HG02588 (cell line): ENCODE measurements around the gene BAG5.

ENCODE experiments used
- ATAC-seq: cut with Tn5 transposase; IDR thresholded peaks from one replicate; pipeline ENCODE4 v1.9.1; 2021; ENCODE audit warnings: mild to moderate bottlenecking, moderate library complexity; ENCODE audit not compliant: unreplicated experiment

Gene BAG5

DNA sequence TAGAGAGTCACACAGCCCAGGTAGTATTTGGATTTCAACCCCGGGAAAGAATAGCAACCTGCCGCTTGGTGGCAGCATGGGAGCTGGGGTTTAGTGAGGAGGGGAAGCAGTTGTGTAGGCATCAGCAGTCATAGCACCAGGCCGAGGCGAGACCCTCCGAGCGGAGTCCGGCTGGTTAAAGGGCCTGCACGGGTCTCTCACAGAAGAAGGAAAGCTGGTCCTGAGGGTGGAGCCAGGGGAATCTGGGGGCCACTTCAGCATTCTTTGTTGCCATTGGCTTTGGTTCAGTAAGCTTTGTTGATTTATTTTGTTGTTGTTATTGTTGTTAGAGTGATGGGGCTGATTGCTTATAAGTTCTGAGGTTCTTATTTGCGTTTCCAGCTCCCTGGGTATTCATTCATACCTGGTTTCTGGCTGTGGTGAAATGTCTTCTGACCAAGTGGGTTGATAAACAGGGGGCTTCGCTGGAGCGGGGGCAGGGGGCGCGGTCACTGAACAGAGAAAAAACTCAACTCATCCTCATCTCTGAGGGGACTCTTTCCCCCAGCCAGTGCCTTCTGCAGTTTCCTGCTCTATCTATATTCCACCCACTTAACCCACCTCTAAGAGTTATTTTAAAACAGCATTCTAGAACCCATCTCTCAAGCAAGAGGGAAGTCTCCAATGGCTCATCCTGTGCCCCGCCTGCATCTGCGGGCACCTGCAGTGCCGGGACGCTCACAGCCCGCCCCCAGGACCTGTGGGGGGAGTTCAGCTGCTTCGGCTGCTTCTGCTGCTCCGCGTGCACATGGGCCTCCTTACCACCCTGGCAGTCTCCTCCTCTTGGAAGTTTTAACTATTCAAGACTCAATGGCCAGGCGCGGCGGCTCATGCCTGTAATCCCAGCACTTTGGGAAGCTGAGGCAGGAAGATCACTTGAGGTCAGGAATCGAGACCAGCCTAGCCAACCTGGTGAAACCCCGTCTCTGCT lies 51.4 kb downstream of the BAG5 start:
- no peak for ATAC-seq

DNA sequence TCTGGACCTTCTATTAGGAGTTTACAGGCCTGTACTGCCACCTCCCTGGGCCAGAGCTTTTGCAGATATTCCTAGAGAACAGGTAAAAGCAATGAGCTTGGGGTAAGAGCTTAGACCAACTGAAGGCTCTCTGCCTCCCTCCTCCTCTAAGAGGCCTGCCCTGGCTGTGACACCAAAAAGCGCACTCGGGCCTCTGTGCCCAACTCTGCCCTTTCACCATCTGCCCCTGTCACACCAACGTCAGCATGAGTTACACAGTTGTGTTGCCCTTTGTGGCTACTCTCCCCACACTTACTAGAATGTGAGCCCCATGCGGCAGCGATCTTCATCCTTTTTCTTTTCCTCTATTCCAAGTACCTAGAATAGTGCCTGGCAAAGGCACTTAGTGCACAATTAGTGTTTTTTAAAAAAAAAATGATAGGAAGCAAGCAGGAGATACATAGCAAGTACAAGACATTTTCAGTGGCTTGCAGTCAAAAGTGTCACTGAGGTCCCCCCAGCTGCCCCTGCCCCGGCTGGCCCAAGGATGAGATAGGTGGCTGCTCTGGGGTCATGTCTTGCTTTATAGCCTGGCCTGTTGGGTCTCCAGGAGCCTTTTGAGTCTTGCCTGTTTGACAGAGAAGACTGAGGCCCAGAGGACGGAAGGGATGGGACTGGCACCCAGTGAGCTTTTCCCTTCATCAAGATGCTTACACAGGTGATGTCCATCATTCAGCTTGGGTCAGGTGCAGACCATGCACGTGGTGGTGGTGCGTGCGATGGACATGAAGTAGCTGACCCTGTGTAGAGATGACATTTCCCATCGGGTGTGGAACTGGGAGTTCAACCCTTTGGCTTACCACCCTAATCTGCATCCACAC lies 52.4 kb downstream of the BAG5 start:
- no peak for ATAC-seq

DNA sequence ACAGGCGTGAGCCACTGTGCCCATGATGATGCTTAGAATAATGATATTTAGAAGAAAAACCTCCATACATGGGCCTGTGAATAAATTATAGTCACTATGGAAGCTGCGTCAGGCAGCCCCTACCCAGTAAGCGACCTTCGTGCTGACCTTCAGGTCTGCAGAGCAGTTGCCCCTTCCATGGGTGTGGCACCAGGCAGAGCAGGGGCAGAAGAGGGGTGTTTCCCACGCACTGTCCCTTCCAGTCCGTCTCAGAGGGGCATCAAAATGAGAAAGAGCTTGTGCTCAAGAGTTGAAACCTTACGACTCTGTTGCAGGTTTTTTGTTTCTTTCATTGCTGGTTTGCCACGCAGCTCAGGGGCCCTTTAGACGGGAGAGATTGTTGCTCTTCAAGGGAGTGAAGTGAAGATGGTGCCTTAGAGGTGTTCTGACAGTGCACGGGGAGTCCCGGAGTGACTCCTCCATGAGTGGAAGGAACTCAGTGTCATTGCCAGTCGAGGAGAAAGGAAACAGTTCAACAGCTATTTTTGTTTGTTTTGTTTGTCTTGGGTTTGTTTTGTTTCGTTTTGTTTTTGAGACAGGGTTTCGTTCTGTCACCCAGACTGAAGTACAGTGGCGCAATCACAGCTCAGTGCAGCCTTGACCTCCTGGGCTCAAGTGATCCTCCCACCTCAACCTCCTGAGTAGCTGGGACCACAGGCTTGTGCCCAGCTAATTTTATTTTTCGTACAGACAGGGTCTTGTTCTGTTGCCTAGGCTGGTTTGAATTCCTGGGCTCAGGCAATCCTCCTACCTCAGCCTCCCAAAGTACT lies 53.7 kb downstream of the BAG5 start:
- ATAC-seq: no peak

DNA sequence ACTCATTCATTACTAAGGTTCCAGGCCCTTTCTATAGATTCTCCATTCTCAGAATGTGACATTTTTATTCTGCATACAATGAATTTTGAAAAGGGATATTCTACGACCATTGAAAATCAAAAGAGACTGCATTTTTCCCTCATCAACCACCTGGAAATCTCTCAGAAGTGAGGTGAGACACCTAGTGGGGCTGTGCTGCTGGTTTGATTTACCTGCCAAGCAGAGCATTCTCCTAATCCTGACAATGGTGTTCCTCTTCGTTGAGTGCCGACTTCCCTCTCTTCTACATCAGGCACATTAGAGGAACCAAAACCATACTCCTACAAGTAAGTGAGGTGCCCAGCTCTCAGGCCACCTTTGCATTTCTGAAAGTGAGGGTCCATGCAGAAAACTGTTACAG lies 54.7 kb downstream of the BAG5 start:
- no peak for ATAC-seq
